Esophagus muscularis mucosa (tissue), 4 donors: ENCODE results near the gene GPX2.

Experiments used
- EP300 ChIP-seq: sonication (generic); formaldehyde crosslinking; IDR thresholded peaks from one replicate; pipeline ENCODE4 v1.6.1; 2017; ENCODE audit warnings: antibody characterized with exemption
- POLR2A ChIP-seq: fragments of 450-650 bp; IDR thresholded peaks from one replicate; pipeline ENCODE4 v1.6.1; 2017; ENCODE audit warnings: antibody characterized with exemption, moderate library complexity, mild to moderate bottlenecking, low read depth
- POLR2AphosphoS5 ChIP-seq, 2 donors: sonication (generic); formaldehyde crosslinking; IDR thresholded peaks; one replicate each; pipeline ENCODE4 v1.6.1; 2017; ENCODE audit warnings: antibody characterized with exemption in 2 of 2
- TF ChIP-seq, protein P1 (sequence below), 3 experiments: fragments of 200-600 bp in 2 of 3; fragments of 450-650 bp in 1 of 3; sonication (generic) in 2 of 3; IDR thresholded peaks; one replicate each; pipeline ENCODE4 v1.5.1; 2017 to 2019; ENCODE audit warnings: antibody characterized with exemption in 3 of 3, mild to moderate bottlenecking in 2 of 3, moderate library complexity in 1 of 3

GRCh38 chr14:64958201-64958600, 15.7 kb upstream of the GPX2 start:
- TF ChIP-seq, protein P1, sequence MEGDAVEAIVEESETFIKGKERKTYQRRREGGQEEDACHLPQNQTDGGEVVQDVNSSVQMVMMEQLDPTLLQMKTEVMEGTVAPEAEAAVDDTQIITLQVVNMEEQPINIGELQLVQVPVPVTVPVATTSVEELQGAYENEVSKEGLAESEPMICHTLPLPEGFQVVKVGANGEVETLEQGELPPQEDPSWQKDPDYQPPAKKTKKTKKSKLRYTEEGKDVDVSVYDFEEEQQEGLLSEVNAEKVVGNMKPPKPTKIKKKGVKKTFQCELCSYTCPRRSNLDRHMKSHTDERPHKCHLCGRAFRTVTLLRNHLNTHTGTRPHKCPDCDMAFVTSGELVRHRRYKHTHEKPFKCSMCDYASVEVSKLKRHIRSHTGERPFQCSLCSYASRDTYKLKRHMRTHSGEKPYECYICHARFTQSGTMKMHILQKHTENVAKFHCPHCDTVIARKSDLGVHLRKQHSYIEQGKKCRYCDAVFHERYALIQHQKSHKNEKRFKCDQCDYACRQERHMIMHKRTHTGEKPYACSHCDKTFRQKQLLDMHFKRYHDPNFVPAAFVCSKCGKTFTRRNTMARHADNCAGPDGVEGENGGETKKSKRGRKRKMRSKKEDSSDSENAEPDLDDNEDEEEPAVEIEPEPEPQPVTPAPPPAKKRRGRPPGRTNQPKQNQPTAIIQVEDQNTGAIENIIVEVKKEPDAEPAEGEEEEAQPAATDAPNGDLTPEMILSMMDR (IDR thresholded peaks at IDR 0.05), result no peak
- TF ChIP-seq POLR2A, result no peak
- no peak for TF ChIP-seq POLR2AphosphoS5 (IDR thresholded peaks at IDR 0.05)
- TF ChIP-seq EP300, result no peak
